ENCODE results near the gene SEMA5A. TPM values are rescaled to one million over a fixed set of nuclear protein-coding genes. Genes with fewer than 3 reads are reported as not detected.

SEMA5A gene
- total RNA-seq, 1 donor from 2014 or later: 31.9 TPM

DNA sequence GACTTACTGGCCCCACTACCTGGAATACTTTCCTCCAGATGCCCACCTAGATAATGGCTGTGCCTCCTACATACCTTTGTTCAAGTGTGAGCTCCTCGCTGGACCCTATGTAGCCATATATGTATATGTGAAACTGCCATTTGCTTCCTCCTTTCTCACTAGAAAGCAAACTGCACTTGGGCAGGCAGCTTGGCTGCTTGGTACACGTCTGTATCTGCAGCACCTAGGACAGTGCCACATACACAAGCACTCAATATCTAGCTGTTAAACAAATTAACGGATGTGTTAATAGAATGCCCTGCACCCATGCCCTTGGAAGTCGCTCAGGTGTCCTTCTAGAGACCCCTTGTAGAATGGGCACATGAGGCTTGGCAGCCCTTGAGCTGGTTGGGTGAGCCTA, 301.5 kb downstream of the SEMA5A start:
- Mint-ChIP-seq H3K27me3 (ENCODE audit: low read depth) (no peaks in the 10 kb centered on the region), H3K27ac (ENCODE audit: unreplicated experiment) (peak overlapping the region; percentile 78), H3K4me1 (peaks cover 38% of the 10 kb centered on the region), H3K4me3 (no peak overlapping the region), H3K36me3 (ENCODE audit: low read depth) (no peaks in the 10 kb centered on the region), H3K9me3 (no peaks in the 10 kb centered on the region)
- TF ChIP-seq, protein P1, sequence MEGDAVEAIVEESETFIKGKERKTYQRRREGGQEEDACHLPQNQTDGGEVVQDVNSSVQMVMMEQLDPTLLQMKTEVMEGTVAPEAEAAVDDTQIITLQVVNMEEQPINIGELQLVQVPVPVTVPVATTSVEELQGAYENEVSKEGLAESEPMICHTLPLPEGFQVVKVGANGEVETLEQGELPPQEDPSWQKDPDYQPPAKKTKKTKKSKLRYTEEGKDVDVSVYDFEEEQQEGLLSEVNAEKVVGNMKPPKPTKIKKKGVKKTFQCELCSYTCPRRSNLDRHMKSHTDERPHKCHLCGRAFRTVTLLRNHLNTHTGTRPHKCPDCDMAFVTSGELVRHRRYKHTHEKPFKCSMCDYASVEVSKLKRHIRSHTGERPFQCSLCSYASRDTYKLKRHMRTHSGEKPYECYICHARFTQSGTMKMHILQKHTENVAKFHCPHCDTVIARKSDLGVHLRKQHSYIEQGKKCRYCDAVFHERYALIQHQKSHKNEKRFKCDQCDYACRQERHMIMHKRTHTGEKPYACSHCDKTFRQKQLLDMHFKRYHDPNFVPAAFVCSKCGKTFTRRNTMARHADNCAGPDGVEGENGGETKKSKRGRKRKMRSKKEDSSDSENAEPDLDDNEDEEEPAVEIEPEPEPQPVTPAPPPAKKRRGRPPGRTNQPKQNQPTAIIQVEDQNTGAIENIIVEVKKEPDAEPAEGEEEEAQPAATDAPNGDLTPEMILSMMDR (conservative IDR thresholded peaks at IDR 0.05): no peak
- no peak for DNase-seq (ENCODE audit: low read depth, low spot score)

DNA sequence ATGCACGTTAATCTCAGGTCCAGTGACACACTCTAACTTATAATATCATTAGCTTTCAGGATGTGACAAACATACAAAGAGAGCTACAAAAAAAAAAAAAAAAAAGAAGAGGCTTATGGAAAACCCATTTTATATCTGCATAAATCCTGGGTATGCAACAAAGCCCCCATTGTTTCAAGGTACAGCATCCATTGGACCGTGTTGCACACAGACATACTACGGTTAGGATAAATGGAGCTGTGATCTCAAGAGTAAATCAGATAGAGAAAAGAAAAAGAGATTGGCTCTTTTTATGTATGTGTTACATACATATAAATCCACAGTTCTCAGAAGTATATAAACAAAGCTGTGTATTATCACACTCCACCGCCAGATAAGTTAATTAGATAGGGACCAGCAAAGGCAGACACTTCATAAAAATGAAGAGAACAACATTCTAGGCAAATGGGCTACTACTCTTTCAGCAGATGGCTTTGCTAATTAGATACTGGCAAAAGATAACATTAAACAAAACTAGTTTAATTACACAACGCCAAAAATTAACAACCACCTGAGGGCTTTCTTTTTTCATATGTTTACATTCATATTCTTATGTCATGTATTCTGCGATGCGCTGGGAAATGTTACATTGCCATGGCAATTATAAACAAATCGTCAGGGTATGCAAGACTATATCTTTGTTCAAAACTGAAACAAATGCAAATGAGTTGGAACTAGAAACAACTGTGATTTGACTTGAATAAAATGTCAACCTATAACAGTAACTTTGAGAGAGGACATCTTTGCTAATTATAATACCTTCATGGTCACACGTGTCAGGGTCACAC, 304.2 kb downstream of the SEMA5A start:
- no peaks in the 10 kb centered on the region for H3K36me3 Mint-ChIP-seq (ENCODE audit: low read depth)
- H3K9me3 Mint-ChIP-seq: no peaks in the 10 kb centered on the region
- TF ChIP-seq, protein P1 (conservative IDR thresholded peaks at IDR 0.05): no peak
- DNase-seq (ENCODE audit: low read depth, low spot score): no peak
- H3K27ac Mint-ChIP-seq (ENCODE audit: unreplicated experiment): no peak overlapping the region
- H3K27me3 Mint-ChIP-seq (ENCODE audit: low read depth): no peaks in the 10 kb centered on the region
- peaks cover 48% of the 10 kb centered on the region for H3K4me1 Mint-ChIP-seq
- H3K4me3 Mint-ChIP-seq: no peak overlapping the region

DNA sequence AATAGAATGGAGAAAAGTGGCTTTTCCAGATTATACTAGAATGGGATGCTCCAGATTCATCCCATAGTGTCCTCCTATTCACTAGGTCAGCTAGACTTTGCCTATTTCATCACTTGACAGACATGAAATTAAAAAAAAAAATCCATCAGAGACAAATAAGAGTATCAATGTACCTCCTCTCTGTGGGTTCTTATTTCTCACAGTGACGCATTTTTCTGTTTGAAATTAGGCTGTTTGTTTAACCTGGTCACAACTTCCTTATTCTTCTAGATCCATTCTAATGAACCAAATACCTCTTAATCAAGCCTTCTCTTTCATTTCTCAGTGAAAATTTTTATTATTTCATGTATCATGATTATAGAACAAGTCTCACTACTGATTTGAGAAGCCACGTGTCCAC, 305.4 kb downstream of the SEMA5A start:
- Mint-ChIP-seq H3K27me3 (ENCODE audit: low read depth) (no peaks in the 10 kb centered on the region), H3K27ac (ENCODE audit: unreplicated experiment) (no peak overlapping the region), H3K9me3 (no peaks in the 10 kb centered on the region), H3K36me3 (ENCODE audit: low read depth) (no peaks in the 10 kb centered on the region), H3K4me1 (peaks cover 45% of the 10 kb centered on the region), H3K4me3 (no peak overlapping the region)
- no peak for DNase-seq (ENCODE audit: low read depth, low spot score)
- TF ChIP-seq, protein P1 (conservative IDR thresholded peaks at IDR 0.05): no peak

DNA sequence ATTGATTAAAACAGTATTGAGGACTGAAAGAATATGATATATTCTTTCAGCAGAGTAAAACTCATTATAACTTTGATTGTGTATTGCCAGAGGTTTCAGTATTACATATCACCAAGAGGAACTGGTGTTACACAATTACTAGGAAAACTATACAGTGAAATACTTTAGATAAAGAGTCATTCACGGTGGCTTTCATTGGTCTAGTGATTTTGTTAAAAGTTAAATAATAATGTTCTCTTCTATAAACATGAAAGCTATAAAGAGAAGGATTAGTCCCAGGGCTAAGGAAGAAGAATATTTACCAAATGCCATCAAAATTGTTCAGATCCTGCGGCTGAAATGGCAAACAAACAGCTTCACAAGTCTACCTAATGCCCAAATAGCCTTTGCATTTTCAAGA, 306.2 kb downstream of the SEMA5A start:
- H3K4me1 Mint-ChIP-seq: peaks cover 39% of the 10 kb centered on the region
- no peaks in the 10 kb centered on the region for H3K9me3 Mint-ChIP-seq
- H3K27me3 Mint-ChIP-seq (ENCODE audit: low read depth): no peaks in the 10 kb centered on the region
- no peak overlapping the region for H3K27ac Mint-ChIP-seq (ENCODE audit: unreplicated experiment)
- H3K4me3 Mint-ChIP-seq: no peak overlapping the region
- no peaks in the 10 kb centered on the region for H3K36me3 Mint-ChIP-seq (ENCODE audit: low read depth)
- DNase-seq (ENCODE audit: low read depth, low spot score): no peak
- TF ChIP-seq, protein P1 (conservative IDR thresholded peaks at IDR 0.05): no peak

DNA sequence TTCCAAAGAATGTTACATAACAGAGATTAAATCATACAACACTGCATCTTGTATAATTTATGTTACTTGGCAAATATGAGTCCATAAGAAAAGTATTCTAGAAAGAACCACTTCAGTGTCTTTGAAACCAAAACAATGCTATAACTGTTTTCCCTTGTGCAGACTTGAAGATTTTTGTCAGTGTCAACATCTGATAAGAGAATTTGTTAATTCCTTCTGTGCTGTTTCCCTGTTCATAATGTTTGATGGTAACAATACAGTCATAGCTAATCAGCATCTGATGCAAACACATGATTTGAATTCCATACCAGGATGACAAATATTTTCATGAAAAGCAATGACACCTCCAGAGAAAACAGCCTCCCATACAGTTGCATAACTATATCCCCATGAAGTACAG, 306.8 kb downstream of the SEMA5A start:
- Mint-ChIP-seq H3K36me3 (ENCODE audit: low read depth) (no peaks in the 10 kb centered on the region), H3K4me1 (peaks cover 37% of the 10 kb centered on the region), H3K27me3 (ENCODE audit: low read depth) (no peaks in the 10 kb centered on the region), H3K27ac (ENCODE audit: unreplicated experiment) (no peak overlapping the region), H3K9me3 (no peaks in the 10 kb centered on the region), H3K4me3 (no peak overlapping the region)
- TF ChIP-seq, protein P1 (conservative IDR thresholded peaks at IDR 0.05): no peak
- DNase-seq (ENCODE audit: low read depth, low spot score): no peak

Data from neural crest cell (in vitro differentiated cells).